B cell (primary cell): ENCODE data around the gene CFAP44. TPM values are rescaled to one million over a fixed set of nuclear protein-coding genes. Genes with fewer than 3 reads are reported as not detected.

Experiments
- ATAC-seq: fragments of 200-7000 bp; cut with Tn5 transposase; one replicate; pipeline ENCODE4 v1.10.0; 2021; ENCODE audit warnings: low read depth, mild to moderate bottlenecking, moderate number of reproducible peaks, moderate library complexity
- CTCF ChIA-PET: fragments of 350-600 bp; sonication (Branson Sonifier 250); formaldehyde crosslinking; loops from one replicate; lab custom pipeline; 2021; ENCODE audit warnings: antibody characterized with exemption, inconsistent platforms; lab: Charles Lee
- POLR2A ChIA-PET: fragments of 350-600 bp; sonication (Branson Sonifier 250); formaldehyde crosslinking; loops from one replicate; lab custom pipeline; 2021; ENCODE audit warnings: antibody characterized with exemption; lab: Charles Lee
- DNase-seq: peaks from one replicate; pipeline ENCODE4 v3.0.0; 2013
- H2AFZ ChIP-seq: 2 replicates; pipeline ENCODE4 v1.6.1; 2012; ENCODE audit warnings: mild to moderate bottlenecking, low read depth, low read length; ENCODE audit not compliant: insufficient read depth, poor library complexity, severe bottlenecking
- H3K27ac ChIP-seq, 2 donors: 1 replicate in 1 of 2; 2 replicates in 1 of 2; pipeline ENCODE4 v1.5.1; 2012 to 2013; ENCODE audit warnings: low read length in 2 of 2, mild to moderate bottlenecking in 2 of 2, moderate library complexity in 1 of 2
- H3K27me3 ChIP-seq, 4 experiments: fragments of 200-600 bp in 1 of 4; sonication (generic) in 1 of 4; replicated peaks in 1 of 4; 1 replicate in 2 of 4; 2 replicates in 2 of 4; pipeline versions ENCODE4 v1.6.1 to v1.7.0; 2013 to 2016; ENCODE audit warnings: low read length in 3 of 4, mild to moderate bottlenecking in 2 of 4, mixed read lengths in 1 of 4, moderate library complexity in 1 of 4; ENCODE audit not compliant: insufficient read depth in 4 of 4, control insufficient read depth in 3 of 4; ENCODE audit errors: control extremely low read depth in 1 of 4
- H3K36me3 ChIP-seq, 2 experiments: replicated peaks in 1 of 2; 1 replicate in 1 of 2; 2 replicates in 1 of 2; pipeline versions ENCODE4 v1.6.1 to v1.7.1; 2013; ENCODE audit warnings: low read length in 1 of 2; ENCODE audit not compliant: insufficient read depth in 2 of 2, control insufficient read depth in 1 of 2; ENCODE audit errors: control extremely low read depth in 1 of 2, extremely low read depth in 1 of 2
- H3K4me1 ChIP-seq, 2 donors: fragments of 200-600 bp in 1 of 2; sonication (generic) in 1 of 2; 1 replicate in 1 of 2; 2 replicates in 1 of 2; pipeline versions ENCODE4 v1.5.1 to v1.6.1; 2013 to 2017; ENCODE audit warnings: low read length in 2 of 2; ENCODE audit not compliant: control insufficient read depth in 2 of 2, insufficient read depth in 2 of 2
- H3K4me2 ChIP-seq: replicated peaks from 2 replicates; pipeline ENCODE3; 2012; ENCODE audit warnings: mild to moderate bottlenecking, low read depth, low read length; ENCODE audit not compliant: poor library complexity, severe bottlenecking
- H3K4me3 ChIP-seq, 5 experiments: fragments of 200-600 bp in 1 of 5; sonication (generic) in 1 of 5; 1 replicate in 3 of 5; 2 replicates in 2 of 5; pipeline versions ENCODE4 v1.5.1 to v1.7.0; 2011 to 2016; ENCODE audit warnings: low read length in 4 of 5, mild to moderate bottlenecking in 4 of 5, low read depth in 2 of 5, control low read depth in 1 of 5, moderate library complexity in 1 of 5; ENCODE audit not compliant: insufficient read depth in 1 of 5; ENCODE audit errors: control extremely low read depth in 1 of 5, extremely low read depth in 1 of 5
- H3K79me2 ChIP-seq: fragments of 200-600 bp; sonication (generic); one replicate; pipeline ENCODE4 v1.6.0; 2016; ENCODE audit warnings: low read length; ENCODE audit not compliant: control insufficient read depth, insufficient read depth
- H3K9ac ChIP-seq: fragments of 200-600 bp; sonication (generic); 2 replicates; pipeline ENCODE4 v1.6.1; 2017; ENCODE audit warnings: mild to moderate bottlenecking, low read length, moderate library complexity
- H3K9me3 ChIP-seq, 3 donors: one replicate each; pipeline versions ENCODE4 v1.6.1 to v1.7.1; 2013; ENCODE audit warnings: low read length in 2 of 3; ENCODE audit not compliant: control insufficient read depth in 2 of 3, insufficient read depth in 1 of 3; ENCODE audit errors: control extremely low read depth in 1 of 3
- H4K20me1 ChIP-seq: 2 replicates; pipeline ENCODE4 v1.6.0; 2012; ENCODE audit warnings: mild to moderate bottlenecking, low read length; ENCODE audit not compliant: insufficient read depth, control insufficient read depth, poor library complexity, severe bottlenecking
- H3K27ac Mint-ChIP-seq: one replicate; pipeline ENCODE4 v1.8.0; 2021; ENCODE audit warnings: mixed read lengths
- H3K27me3 Mint-ChIP-seq: one replicate; pipeline ENCODE4 v1.8.0; 2021; ENCODE audit warnings: mixed read lengths
- H3K4me1 Mint-ChIP-seq: one replicate; pipeline ENCODE4 v1.8.0; 2021; ENCODE audit warnings: mixed read lengths
- H3K4me3 Mint-ChIP-seq: one replicate; pipeline ENCODE4 v1.8.0; 2021; ENCODE audit warnings: mixed read lengths
- H3K9me3 Mint-ChIP-seq: one replicate; pipeline ENCODE4 v1.8.0; 2022; ENCODE audit warnings: mixed read lengths; ENCODE audit not compliant: insufficient read depth
- CTCF ChIP-seq: fragments of 200-600 bp; IDR thresholded peaks from one replicate; pipeline ENCODE4 v1.8.0; 2022; ENCODE audit warnings: antibody characterized with exemption, mild to moderate bottlenecking
- EZH2 ChIP-seq: IDR thresholded peaks from 2 replicates; pipeline ENCODE4 v1.6.1; 2012; ENCODE audit warnings: borderline replicate concordance, low read depth, mild to moderate bottlenecking, moderate library complexity, low read length; ENCODE audit not compliant: insufficient read depth, poor library complexity, severe bottlenecking
- WGBS: methylation state at CpG from one replicate; pipeline ENCODE4 v1.1.5; 2013; ENCODE audit warnings: missing lambda C conversion rate; ENCODE audit not compliant: insufficient coverage; 5-methylcytosine and 5-hydroxymethylcytosine counted together
- intact Hi-C: fragments of 100-400 bp; cut with micrococcal nuclease; formaldehyde crosslinking; loops from one replicate; pipeline ENCODE4 v1.10.0; 2022
- polyA plus RNA-seq: library from polyadenylated mRNA; depleted of rRNA; stranded (reverse); fragments of >200 nt; gene quantifications from 2 replicates; pipeline ENCODE4 v1.2.3, GENCODE V29; 2012
- total RNA-seq, 2 donors: library from RNA; stranded (reverse); fragments of 120-200 nt in 1 of 2; gene quantifications; 1 replicate in 1 of 2; 2 replicates in 1 of 2; pipeline versions ENCODE4 v1.2.3 to v1.2.4, GENCODE V29; 2013 to 2022

The CFAP44 gene
- total and polyA plus RNA-seq, 2 donors (not counting 1 experiment from before 2014, with no cell fraction given): 6.6 to 33.8 TPM

GRCh38 chr3:113423699-113424098 is 17.6 kb downstream of the CFAP44 start:
- Histone ChIP-seq H3K9ac (peak overlapping the region; percentile 24), H3K4me3 (no peak overlapping the region), H3K79me2 (no peaks in the 10 kb centered on the region), H4K20me1 (no peaks in the 10 kb centered on the region), H3K27ac (peak overlapping the region in 1 of 2 donors; percentile 30), H3K9me3 (peaks cover 8 to 14% (median 10%) of the 10 kb centered on the region in 3 donors), H3K36me3 (peaks cover 2 to 13% of the 10 kb centered on the region in 2 experiments), H3K4me2 (peak overlapping the region; percentile 47), H3K27me3 (no peaks in the 10 kb centered on the region), H2AFZ (peak overlapping the region; percentile 52), H3K4me1 (peaks cover 19 to 23% of the 10 kb centered on the region in 2 donors)
- intact Hi-C loops: no loop called here
- WGBS: 0% methylated on average over 3 of the region's 4 CpGs
- ChIA-PET CTCF (no interaction called here), POLR2A (no interaction called here)
- no peak overlapping the region for H3K27ac Mint-ChIP-seq
- peaks cover 26% of the 10 kb centered on the region for H3K4me1 Mint-ChIP-seq
- DNase-seq (peak; percentile 34), ATAC-seq (no peak)
- H3K4me3 Mint-ChIP-seq: peak overlapping the region; percentile 23
- H3K27me3 Mint-ChIP-seq: no peaks in the 10 kb centered on the region
- H3K9me3 Mint-ChIP-seq: peaks cover 16% of the 10 kb centered on the region
- TF ChIP-seq EZH2: no peak
- no peak for TF ChIP-seq CTCF

GRCh38 chr3:113421082-113421481 is 20.2 kb downstream of the CFAP44 start:
- H2AFZ ChIP-seq: no peak overlapping the region
- peak overlapping the region; percentile 34 for H3K4me2 ChIP-seq
- H3K4me3 ChIP-seq: no peak overlapping the region
- peaks cover 19 to 23% of the 10 kb centered on the region in 2 donors for H3K4me1 ChIP-seq
- no peaks in the 10 kb centered on the region for H3K27me3 ChIP-seq
- TF ChIP-seq CTCF (no peak), EZH2 (no peak)
- CTCF ChIA-PET: no interaction called here
- no peaks in the 10 kb centered on the region for H3K27me3 Mint-ChIP-seq
- H4K20me1 ChIP-seq: no peaks in the 10 kb centered on the region
- ATAC-seq (no peak), DNase-seq (peak; percentile 22)
- peak overlapping the region; percentile 28 for H3K9ac ChIP-seq
- POLR2A ChIA-PET: no interaction called here
- H3K4me3 Mint-ChIP-seq: peak overlapping the region; percentile 41
- H3K79me2 ChIP-seq: no peaks in the 10 kb centered on the region
- peaks cover 3 to 10% (median 4%) of the 10 kb centered on the region in 3 donors for H3K9me3 ChIP-seq
- WGBS: no CpG with 5 or more reads among the region's 3 CpGs
- peaks cover 26% of the 10 kb centered on the region for H3K4me1 Mint-ChIP-seq
- H3K9me3 Mint-ChIP-seq: peaks cover 11% of the 10 kb centered on the region
- peaks cover 3 to 8% of the 10 kb centered on the region in 2 experiments for H3K36me3 ChIP-seq
- peak overlapping the region; percentile 50 for H3K27ac Mint-ChIP-seq
- H3K27ac ChIP-seq: no peak overlapping the region
- intact Hi-C loops: no loop called here
